ACHN (cell line): ENCODE data around the gene COL18A1.
"Not testable (repeated sequence)": the region's sequence is repeated elsewhere in the genome, so short reads cannot be mapped to it uniquely, and the experiment has no call there.

Experiments
- DNase-seq: peaks from one replicate; pipeline ENCODE4 v3.0.0-alpha.2; 2015
- in situ Hi-C: cut with HindIII; loops from 2 replicates; pipeline ENCODE4 v1.10.0; 2017; ENCODE audit warnings: low sequenced_read_pairs, low pct_ligation_motif_present, low pct_unique_long_range_greater_than_20kb

The COL18A1 gene

DNA sequence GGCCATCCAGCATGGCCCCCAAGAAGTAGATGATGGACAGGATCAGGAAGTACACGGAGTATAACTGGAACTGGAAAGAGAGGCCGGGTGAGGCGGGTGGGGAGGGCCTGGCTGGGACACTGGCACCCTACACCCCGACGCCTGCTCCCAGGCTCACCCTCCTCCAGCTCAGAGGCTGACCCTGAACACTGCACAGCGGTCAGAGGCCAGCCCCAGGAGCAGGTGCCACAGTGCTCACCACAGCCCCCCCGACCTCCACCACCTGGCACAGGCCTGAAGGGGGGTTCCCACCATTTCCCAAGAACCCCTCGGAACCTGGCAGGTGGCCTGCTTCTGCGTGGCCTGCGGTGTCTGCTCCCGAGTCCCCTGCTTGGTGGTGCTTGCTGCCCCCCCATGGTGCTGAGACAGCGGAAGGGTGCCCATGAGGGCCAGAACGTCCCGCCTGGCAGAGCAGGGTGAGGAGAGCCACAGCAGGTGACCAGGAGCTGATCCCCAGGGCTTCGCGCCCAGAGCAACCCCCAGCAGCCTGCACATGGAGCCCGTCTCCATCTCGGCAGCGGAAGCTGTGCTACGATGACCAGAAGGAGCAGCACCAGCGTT lies 111.2 kb downstream of the COL18A1 start:
- in situ Hi-C loops, result no loop called here
- no peak for DNase-seq

DNA sequence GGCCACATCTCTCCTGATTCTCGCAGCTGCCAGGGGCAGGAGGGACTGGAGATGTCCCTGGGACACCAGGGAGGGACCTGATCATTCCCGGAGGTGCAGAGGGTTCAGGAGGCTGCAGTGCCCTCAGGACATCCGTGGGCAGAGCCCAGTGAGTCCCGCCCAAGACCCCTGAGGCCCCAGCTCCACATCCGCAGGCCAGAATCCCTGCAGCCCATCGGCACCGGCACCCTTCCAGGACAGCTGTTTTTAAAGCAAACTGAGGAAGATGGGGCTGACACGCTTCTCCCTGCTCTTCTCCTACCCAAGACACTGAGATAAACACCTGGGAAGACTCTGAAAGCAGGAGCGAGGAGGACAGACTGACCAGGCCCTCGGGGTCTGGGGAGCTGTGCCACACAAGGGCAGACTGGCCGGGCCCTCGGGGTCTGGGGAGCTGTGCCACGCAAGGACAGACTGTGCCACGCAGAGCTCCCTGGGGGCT lies 111.7 kb downstream of the COL18A1 start:
- in situ Hi-C loops, result no loop called here
- DNase-seq, result no peak

DNA sequence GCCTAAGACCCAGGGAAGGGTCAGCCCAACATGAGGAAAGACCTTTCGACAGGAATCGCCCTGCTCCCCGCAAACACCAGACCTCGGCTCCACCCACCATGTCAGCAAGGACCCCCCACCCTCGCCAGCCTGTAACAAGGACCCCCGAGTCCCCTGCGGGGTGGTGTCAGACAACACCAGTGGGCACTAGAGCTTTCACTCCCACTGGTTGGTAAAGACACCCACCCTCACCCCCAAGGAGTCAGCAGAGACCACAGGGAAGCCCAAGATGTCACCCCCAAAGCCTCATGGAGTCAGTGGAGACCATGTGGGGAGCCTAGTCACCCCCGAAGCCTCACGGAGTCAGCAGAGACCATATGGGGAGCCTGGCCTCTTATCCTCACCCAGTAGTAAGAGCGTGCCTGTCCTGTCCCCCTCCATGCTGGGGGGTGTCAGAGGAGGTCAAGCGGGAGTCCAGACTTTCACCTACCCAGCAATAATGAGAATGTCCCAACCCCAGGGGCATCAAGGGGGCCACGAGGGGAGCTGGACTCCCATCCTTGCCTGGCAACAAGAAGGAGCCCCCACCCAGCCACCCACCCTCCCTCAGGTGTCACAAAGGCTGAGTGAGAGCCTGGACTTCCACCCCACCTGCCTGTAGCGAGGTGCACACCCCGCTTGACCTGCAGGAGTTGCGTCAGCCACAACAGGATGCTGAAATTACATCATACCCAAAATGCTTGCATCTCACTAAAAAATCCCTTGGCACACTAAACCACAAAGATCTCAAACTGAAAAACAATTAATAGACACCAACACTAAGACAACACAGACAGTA lies 112.5 kb downstream of the COL18A1 start:
- DNase-seq, result no peak
- in situ Hi-C loops, result no loop called here

DNA sequence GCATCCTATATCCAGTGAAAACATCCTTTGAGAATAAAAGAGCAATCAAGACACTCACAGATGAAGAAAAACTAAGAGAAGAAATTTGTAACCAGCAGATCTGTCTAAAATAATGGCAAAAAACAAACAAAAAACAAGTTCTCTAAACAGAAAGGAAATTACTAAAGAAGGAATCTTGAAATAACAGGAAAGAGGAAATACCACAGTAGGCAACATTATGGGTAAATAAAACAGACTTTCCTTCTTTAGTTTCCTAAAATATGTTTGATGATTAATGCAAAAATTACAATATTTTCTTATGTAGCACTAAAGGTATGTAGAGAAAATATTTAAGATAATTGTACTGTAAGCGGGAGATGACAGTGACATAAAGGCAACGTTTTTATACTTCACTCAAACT lies 113.8 kb downstream of the COL18A1 start:
- in situ Hi-C loops, result no loop called here
- no peak for DNase-seq

DNA sequence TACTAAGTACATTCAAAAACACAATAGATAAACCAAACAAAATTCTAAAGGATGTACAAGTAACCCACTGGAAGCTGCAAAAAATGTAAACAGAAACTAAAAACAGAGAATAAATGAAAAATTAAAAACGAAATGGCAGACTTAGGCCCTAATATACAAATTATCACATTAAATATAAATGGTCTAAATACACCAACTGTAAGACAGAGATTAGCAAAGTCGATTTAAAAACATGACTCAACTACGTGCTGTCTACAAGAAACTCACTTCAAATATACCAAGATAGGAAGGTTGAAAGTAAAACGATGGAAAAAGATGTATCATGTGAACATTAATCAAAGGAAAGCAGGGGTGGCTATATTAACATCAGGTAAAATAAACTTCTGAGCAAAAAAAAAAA lies 114.2 kb downstream of the COL18A1 start:
- in situ Hi-C loops, result no loop called here
- no peak for DNase-seq

DNA sequence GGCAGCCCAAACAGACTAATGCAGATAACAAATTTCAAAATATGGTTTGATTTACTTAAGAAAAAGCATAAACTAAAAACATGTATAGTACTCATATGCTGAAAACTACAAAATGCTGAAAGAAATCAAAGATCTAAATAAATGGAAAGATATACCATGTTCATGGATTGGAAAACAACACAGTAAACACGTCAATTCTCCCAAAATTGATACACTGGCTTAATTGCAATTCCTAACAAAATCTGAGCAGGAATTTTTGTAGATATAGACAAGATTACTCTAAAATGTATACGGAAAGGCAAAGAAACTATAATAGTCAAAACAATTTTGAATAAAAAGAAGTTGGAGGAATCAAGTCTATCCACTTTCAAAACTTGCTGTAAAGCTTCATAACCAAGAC lies 116.3 kb downstream of the COL18A1 start:
- DNase-seq, result no peak
- in situ Hi-C loops, result no loop called here

DNA sequence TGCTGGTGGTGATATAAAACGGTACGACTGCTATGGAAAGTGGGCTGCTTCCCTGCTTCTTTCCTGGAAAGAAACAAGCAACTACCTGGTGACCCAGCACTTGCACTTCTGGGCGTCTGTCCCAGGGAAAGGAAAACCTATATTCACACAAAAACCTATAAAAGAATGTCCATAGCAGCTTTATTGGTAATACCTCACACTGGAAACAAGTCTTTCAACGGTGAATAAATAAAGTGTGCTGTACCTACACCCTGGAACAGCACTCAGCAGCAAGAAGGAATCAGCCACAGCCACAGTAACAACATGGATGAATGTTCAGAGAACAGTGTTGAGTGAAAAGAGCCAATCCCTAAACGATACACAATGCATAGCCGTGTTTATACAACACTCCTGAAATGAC lies 117.4 kb downstream of the COL18A1 start:
- DNase-seq, result no peak
- in situ Hi-C loops, result no loop called here

DNA sequence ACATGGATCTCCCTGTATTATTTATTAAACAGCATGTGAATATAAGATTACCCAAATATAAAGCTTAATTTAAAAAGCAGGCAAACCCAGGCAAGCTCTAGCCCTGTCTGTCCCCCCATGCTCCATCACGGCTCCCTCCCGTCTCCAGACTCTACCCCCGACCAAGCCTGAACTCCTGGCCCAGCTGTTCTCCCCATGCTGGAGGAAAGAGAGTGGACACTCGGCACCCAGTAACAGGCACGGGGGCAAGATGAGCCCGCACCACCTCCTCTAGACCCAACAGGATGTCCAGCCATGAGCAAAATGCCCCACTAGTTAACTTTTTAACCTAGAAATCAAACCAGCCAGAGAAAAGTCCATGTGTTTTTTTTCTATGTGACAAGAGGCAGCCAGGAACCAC lies 118.0 kb downstream of the COL18A1 start:
- in situ Hi-C loops, result no loop called here
- no peak for DNase-seq

DNA sequence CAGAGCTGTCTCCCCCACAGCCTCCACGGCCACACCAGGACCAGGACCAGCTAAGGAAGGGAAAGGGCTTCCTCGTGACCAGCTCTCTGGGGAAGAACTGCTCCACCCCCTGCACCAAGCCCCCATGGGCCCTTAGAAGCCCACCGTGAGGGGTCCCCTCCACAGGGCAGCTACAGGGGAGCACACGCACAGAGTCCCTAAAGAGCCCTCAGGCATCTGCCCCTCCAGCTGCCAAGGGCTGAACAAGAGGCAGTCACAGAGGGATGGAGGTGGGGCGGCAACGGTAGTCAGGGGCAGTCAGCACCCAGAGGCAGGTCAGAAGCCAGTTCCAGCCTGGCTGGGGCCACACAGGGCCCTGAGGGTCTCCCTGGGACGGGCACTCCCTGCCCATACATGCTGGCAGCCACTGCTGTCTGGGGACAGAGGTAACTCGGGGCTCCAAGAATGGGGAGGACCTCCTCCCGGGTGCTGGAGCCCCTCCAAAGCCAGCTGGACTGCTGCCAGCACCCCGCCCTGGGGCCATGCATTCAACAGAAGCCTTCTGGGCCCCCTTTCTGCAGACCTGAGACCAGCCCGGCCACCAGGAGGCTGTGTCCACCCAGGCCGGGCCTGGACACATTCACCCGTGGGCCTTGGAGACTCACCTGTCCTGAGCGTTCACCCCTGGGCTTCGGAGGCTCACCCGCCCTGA lies 118.6 kb downstream of the COL18A1 start:
- in situ Hi-C loops, result no loop called here
- DNase-seq, result no peak

DNA sequence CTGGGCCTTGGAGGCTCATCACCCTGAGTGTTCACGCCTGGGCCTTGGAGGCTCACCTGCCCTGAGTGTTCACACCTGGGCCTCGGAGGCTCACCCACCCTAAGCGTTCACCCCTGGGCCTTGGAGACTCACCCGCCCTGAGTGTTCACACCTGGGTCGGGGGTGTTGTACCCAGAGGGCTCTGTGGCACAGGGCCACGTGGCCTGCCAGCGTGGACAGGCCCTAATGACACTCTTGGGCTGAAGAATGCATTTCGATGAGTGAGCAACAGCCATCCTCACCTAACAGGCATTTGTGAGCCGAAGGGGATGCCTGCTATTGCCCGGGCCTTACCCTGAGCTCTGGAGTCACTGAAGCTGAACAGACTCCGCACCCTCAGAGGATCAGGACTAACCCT lies 119.8 kb downstream of the COL18A1 start:
- DNase-seq, result no peak
- in situ Hi-C loops, result no loop called here

DNA sequence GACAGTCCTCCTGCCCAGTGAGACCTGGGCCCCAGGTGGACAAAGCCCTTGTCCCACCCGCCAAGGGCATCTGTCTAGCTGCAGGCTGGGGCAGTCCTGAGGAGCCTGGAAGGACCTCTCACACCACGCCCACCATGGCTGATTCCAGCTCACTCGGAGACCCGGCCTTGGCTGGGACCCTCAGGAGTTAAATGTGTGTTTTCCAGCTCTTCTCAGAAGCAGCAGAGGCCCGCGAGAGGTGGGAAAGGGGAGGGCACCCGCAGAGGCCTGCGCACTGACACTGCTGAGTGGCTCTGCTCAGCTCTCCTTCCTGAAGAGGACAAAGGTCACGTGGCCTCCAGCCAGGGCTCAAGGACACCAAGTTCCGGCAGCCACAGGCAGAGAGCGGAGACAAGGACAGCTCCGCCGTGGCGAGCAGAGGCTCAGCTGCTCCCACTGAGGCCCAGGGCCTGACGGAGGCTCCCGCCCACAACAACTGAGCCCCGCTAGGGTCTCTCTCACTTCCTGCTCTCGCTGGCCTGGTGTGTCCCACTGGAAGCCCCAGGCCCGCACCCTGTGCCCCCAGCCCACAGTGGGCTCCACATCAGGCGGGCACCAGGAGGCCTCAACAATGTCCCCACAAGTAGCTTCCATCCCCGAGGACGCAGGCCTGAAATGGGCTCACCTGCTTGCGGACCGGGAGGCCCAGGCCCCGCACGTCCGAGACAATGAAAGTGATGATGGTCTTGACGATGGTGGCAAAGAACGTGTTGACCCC lies 120.4 kb downstream of the COL18A1 start:
- DNase-seq, result no peak
- in situ Hi-C loops, result no loop called here

DNA sequence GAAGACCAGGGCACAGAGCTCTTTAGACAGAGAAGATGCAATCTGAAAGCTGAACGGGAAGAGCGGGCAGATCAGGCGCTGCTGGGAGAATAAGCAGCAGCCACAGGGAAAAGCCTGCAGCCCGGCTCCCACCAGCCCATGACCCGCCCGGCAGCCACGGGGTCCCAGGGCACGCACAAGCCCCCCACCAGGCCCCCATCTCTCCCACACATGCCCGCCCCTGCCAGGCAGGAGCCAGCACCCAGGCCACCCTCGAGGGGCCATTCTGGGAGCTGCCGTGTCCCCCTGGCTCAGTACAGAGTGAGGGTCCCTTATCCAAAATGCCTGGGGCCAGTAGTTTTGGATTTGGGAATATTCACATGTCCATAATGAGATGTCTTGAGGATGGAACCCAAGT lies 120.9 kb downstream of the COL18A1 start:
- DNase-seq, result no peak

DNA sequence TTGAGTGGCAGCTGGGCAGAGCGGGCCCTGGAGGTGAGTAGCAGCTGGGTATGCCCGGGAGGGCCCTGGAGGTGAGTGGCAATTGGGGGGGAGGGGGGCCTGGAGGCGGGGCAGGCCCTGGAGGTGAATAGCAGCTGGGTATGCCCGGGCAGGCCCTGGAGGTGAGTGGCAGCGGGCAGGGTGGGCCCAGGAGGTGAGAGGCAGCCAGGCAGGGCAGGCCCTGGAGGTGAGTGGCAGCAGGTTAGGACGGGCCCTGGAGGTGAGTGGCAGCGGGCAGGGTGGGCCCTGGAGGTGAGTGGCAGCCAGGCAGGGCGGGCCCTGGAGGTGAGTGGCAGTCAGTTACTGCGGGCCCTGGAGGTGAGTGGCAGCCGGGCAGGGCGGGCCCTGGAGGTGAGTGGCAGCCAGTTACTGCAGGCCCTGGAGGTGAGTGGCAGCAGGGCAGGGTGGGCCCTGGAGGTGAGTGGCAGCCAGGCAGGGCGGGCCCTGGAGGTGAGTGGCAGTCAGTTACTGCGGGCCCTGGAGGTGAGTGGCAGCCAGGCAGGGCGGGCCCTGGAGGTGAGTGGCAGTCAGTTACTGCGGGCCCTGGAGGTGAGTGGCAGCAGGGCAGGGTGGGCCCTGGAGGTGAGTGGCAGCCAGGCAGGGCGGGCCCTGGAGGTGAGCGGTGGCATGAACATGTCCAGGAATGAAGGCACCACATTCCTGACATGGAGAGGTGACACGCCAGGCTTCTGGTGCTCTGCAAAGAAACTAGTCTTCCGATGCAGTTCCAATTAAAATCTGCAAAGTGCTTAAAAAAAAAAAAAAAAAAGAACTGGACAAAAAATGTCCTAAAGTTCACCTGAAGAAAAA lies 122.4 kb downstream of the COL18A1 start:
- in situ Hi-C loops, DNase-seq: not testable (repeated sequence)

More for the DNA sequence above, 120.9 kb downstream of the COL18A1 start:
- in situ Hi-C loops, result no loop called here

DNA sequence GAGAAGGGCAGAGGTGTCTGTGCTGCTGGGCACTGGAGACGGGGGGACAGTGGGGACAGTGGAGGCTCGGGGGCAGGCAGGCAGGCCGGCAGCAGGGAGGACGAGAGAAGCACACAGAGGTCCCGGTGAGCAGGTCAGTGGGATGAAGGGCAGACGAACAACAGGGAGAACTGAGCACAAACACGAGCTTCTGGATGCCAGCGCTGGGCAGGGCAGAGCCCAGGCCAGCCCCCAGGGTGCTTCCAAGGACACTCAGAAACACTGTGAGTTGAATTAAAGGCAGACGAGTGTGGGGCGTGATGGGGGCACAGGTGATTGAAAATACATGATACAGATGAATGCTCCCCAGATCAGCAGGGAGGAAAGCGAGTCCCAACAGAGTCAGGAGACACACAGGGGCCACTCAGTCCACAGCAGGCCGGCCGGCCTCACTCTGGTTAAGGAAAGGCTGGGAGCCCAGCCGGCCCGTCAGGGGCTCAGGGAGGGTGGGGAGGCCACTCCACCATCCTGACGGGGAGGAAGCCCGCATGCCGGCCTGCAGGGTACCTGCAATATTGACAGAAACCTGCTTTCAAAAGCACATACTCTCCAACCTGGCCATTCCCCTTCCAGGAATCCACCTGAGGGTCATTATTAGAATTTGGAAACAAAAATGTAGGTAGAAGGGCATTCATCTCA lies 123.2 kb downstream of the COL18A1 start:
- DNase-seq, result no peak
- in situ Hi-C loops, result no loop called here

DNA sequence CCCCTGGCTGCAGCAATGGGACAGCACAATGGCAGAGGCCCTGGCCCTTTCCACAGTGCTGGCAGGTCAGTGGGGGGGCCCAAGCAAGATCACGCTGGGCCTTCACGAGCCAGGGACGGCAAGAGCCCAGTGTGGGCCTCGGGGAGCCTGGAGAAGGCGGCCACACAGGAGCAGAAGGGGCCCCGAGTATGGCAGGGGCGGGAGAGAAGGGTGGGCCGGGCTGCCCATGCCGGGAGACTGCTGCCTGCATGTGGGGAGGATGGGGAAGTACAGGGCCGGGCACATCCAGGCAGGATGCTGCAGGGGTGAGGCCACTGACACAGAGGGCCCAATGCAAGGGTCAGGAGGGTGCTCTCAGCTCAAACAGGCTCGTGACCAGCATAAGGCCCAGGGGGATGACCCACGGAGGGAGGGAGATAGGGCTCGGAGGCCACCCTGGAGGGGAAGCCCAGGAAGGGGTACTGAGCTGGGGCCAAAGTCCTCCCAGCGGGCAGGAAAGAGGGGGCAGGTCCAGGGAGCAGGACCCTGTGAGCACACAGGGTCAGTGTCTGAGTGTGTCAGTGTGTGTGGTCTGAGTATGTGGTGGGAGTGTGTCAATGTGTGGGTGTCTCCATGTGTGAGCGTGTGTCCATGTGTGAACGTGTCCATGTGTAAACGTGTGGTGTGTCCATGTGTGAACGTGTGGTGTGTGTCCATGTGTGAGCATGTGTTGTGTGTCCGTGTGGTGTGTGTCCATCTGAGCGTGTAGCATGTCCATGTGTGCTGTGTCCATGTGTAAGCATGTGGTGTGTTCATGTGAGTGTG lies 124.2 kb downstream of the COL18A1 start:
- in situ Hi-C loops, result no loop called here
- DNase-seq, result no peak

DNA sequence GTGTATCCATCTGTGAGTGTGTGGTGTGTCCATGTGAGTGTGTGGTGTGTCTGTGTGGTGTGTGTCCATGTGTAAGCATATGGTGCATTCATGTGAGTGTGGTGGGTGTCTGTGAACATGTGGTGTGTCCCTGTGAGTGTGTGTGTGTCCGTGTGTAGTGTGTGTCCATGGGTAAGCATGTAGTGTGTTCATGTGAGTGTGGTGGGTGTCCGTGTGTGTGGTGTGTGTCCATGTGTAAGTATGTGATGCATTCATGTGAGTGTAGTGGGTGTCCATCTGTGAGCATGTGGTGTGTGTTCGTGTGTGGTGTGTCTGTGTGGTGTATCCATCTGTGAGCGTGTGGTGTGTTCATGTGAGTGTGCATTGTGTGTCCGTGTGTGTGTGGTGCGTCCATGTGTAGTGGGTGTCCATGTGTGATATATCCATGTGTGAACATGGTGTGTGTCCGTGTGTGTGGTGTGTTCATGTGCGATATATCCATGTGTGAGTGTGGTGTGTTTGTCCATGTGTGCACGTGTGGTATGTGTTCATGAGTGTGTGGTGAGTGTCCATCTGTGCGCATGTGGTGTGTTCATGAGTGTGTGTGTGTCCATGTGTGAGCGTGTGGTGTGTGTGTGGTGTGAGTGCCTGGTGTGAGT lies 124.9 kb downstream of the COL18A1 start:
- no peak for DNase-seq
- in situ Hi-C loops, result no loop called here
